ENCODE results near the gene GLO1. TPM values are rescaled to one million over a fixed set of nuclear protein-coding genes. Genes with fewer than 3 reads are reported as not detected.

The GLO1 gene
- total RNA-seq, 4 donors from 2014 or later = 86.3 to 138 (median 116) TPM

GRCh38 chr6:38696345-38696744, 6.6 kb downstream of the GLO1 start:
- ATAC-seq (no peak), DNase-seq (no peak)
- no peak for TF ChIP-seq POLR2A (IDR thresholded peaks at IDR 0.05)
- no peak for TF ChIP-seq CTCF (IDR thresholded peaks at IDR 0.05 in 4 of 5, conservative IDR thresholded peaks at IDR 0.05 in 1 of 5)
- Histone ChIP-seq H3K9me3 (no peaks in the 10 kb centered on the region), H3K4me1 (no peaks in the 10 kb centered on the region), H3K27me3 (no peaks in the 10 kb centered on the region), H3K36me3 (no peaks in the 10 kb centered on the region), H3K27ac (no peak overlapping the region), H3K4me3 (no peak overlapping the region)
- intact Hi-C loops (cut with DNase I; ENCODE audit: low total_unique reads) (no loop called here), in situ Hi-C loops (cut with MboI; ENCODE audit: low sequenced_read_pairs in 4 of 4) (no loop called here)

- intact Hi-C loops (cut with DNase I; ENCODE audit: low total_unique reads) (no loop called here), in situ Hi-C loops (cut with MboI; ENCODE audit: low sequenced_read_pairs in 4 of 4) (no loop called here)
- ATAC-seq (no peak), DNase-seq (no peak)
- no peaks in the 10 kb centered on the region for H3K9me3 ChIP-seq
- TF ChIP-seq CTCF (IDR thresholded peaks at IDR 0.05 in 4 of 5, conservative IDR thresholded peaks at IDR 0.05 in 1 of 5) (no peak), POLR2A (IDR thresholded peaks at IDR 0.05) (no peak)
- no peaks in the 10 kb centered on the region for H3K36me3 ChIP-seq
- no peak overlapping the region for H3K27ac ChIP-seq
- no peak overlapping the region for H3K4me3 ChIP-seq
- no peaks in the 10 kb centered on the region for H3K27me3 ChIP-seq
- H3K4me1 ChIP-seq = no peaks in the 10 kb centered on the region
These were observed 7.0 kb downstream of the GLO1 start for GRCh38 chr6:38695933-38696332.

GRCh38 chr6:38695227-38695900, 7.6 kb downstream of the GLO1 start:
- H3K27ac ChIP-seq = no peak overlapping the region
- H3K27me3 ChIP-seq = no peaks in the 10 kb centered on the region
- H3K9me3 ChIP-seq = no peaks in the 10 kb centered on the region
- H3K36me3 ChIP-seq = no peaks in the 10 kb centered on the region
- DNase-seq = no peak
- intact Hi-C loops (cut with DNase I; ENCODE audit: low total_unique reads) (no loop called here), in situ Hi-C loops (cut with MboI; ENCODE audit: low sequenced_read_pairs in 4 of 4) (no loop called here)
- no peaks in the 10 kb centered on the region for H3K4me1 ChIP-seq
- ATAC-seq = no peak
- TF ChIP-seq POLR2A (IDR thresholded peaks at IDR 0.05) = no peak
- no peak for TF ChIP-seq CTCF (IDR thresholded peaks at IDR 0.05 in 4 of 5, conservative IDR thresholded peaks at IDR 0.05 in 1 of 5)
- H3K4me3 ChIP-seq = no peak overlapping the region

GRCh38 chr6:38688579-38689087, 14.3 kb downstream of the GLO1 start:
- TF ChIP-seq POLR2A (IDR thresholded peaks at IDR 0.05) (no peak), CTCF (IDR thresholded peaks at IDR 0.05 in 4 of 5, conservative IDR thresholded peaks at IDR 0.05 in 1 of 5) (no peak)
- no peaks in the 10 kb centered on the region for H3K27me3 ChIP-seq
- no peak overlapping the region for H3K27ac ChIP-seq
- H3K4me3 ChIP-seq = no peak overlapping the region
- peaks cover 0 to 7% of the 10 kb centered on the region in 2 donors for H3K36me3 ChIP-seq
- intact Hi-C loops (cut with DNase I; ENCODE audit: low total_unique reads) (no loop called here), in situ Hi-C loops (cut with MboI; ENCODE audit: low sequenced_read_pairs in 4 of 4) (no loop called here)
- DNase-seq (no peak), ATAC-seq (no peak)
- peaks cover 7 to 15% of the 10 kb centered on the region in 2 donors for H3K4me1 ChIP-seq
- H3K9me3 ChIP-seq = no peaks in the 10 kb centered on the region
